ENCODE measurements around the gene NIPAL4. TPM values are rescaled to one million over a fixed set of nuclear protein-coding genes. Genes with fewer than 3 reads are reported as not detected.

The NIPAL4 gene
- total RNA-seq, 1 donor from 2014 or later, result 10.8 TPM

DNA sequence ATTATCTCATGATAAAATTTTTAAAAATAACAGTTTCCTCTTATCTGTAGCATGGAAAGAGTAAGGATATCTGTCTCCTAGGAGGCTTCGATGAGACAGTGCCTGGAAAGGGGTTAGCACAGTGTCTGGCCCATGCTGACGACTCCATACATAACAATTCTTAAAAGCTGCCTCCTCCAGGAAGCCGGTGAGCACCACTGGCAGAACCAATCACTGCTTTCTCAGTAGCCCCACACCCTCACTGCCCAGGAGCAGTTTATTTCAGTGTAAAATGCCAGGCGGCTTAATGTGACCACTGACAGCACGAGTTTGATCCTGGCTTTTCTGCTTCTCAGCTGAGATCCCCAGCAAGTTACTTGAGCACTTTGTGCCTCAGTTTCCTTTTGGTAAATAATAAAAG is 1.2 kb upstream of the NIPAL4 start:
- no peak for FAIRE-seq

DNA sequence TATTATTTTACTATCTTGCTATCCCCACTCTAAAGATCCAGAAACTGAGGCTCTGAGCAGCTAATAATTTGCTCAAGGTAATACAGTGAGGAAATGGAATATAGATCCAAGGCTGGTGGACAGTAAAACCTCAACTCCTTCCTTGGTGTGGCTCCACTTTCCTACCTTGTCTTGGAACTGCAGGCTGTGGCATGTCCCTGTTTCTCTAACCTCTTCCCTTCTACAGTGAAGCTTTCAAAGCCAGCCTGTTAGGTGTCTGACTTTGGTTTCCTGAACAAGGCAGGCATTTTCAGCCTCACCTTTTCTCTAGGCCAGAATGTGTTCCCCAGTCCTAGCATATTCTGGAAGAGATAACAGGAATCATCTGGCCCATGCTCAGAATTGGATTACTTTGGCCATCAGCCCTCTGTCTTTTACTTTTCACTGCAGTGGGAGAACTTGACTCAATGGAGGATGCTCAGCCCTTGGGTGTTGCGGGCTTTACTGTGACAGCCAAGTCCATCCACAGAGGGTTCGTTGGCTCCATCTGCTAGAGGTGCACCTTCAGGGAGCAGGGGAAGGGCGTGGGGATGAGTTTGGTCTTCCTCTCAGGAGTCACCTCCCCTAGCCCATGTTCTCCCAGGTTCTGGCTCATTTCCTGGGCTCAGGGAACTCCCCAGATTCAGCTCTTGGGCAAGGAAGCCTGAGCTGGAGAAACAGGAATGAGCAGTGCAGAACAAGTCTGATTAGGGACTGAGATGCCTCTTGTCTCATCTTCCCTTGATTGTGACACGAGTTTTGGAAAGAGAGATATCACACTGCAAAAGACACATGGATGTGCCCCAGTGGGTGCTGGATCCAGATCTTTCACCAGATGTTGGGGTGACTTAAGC is 1.1 kb downstream of the NIPAL4 start:
- no peak overlapping the region for H3K9ac ChIP-seq (ENCODE audit: low read length)
- no peak overlapping the region for H2AFZ ChIP-seq (ENCODE audit: low read depth, low read length)
- no peak overlapping the region for H3K4me3 ChIP-seq (ENCODE audit: insufficient read depth, low read depth, low read length)
- Mint-ChIP-seq H3K36me3 (ENCODE audit: low read depth, unreplicated experiment) (peaks cover 2% of the 10 kb centered on the region), H3K4me1 (ENCODE audit: low read depth, unreplicated experiment) (peaks cover 23% of the 10 kb centered on the region), H3K4me3 (ENCODE audit: unreplicated experiment) (peak overlapping the region; percentile 81), H3K27me3 (ENCODE audit: low read depth, unreplicated experiment) (peaks cover 10% of the 10 kb centered on the region), H3K9me3 (ENCODE audit: unreplicated experiment) (no peaks in the 10 kb centered on the region), H3K27ac (ENCODE audit: unreplicated experiment) (no peak overlapping the region)
- H3K4me2 ChIP-seq (ENCODE audit: low read length), result peak overlapping the region; percentile 87
- no peaks in the 10 kb centered on the region for H3K9me3 ChIP-seq (ENCODE audit: insufficient read depth, low read depth, low read length)
- H4K20me1 ChIP-seq (ENCODE audit: insufficient read depth, low read length), result no peaks in the 10 kb centered on the region
- no peak overlapping the region for H3K27ac ChIP-seq (ENCODE audit: low read depth, low read length)
- peaks cover 28% of the 10 kb centered on the region for H3K4me1 ChIP-seq (ENCODE audit: insufficient read depth, low read length)
- TF ChIP-seq EZH2 (IDR thresholded peaks at IDR 0.05; ENCODE audit: insufficient read depth, low read length), result no peak
- TF ChIP-seq, protein P1, sequence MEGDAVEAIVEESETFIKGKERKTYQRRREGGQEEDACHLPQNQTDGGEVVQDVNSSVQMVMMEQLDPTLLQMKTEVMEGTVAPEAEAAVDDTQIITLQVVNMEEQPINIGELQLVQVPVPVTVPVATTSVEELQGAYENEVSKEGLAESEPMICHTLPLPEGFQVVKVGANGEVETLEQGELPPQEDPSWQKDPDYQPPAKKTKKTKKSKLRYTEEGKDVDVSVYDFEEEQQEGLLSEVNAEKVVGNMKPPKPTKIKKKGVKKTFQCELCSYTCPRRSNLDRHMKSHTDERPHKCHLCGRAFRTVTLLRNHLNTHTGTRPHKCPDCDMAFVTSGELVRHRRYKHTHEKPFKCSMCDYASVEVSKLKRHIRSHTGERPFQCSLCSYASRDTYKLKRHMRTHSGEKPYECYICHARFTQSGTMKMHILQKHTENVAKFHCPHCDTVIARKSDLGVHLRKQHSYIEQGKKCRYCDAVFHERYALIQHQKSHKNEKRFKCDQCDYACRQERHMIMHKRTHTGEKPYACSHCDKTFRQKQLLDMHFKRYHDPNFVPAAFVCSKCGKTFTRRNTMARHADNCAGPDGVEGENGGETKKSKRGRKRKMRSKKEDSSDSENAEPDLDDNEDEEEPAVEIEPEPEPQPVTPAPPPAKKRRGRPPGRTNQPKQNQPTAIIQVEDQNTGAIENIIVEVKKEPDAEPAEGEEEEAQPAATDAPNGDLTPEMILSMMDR (IDR thresholded peaks at IDR 0.05; ENCODE audit: insufficient read depth, low read depth, low read length), result no peak
- H3K36me3 ChIP-seq (ENCODE audit: insufficient read depth, low read length), result no peaks in the 10 kb centered on the region
- DNase-seq (ENCODE audit: low read depth) (no peak), FAIRE-seq (no peak)
- H3K27me3 ChIP-seq (ENCODE audit: insufficient read depth, low read length), result no peaks in the 10 kb centered on the region
- H3K79me2 ChIP-seq (ENCODE audit: insufficient read depth, low read length), result no peaks in the 10 kb centered on the region

More for the DNA sequence above, 1.2 kb upstream of the NIPAL4 start:
- no peaks in the 10 kb centered on the region for H3K79me2 ChIP-seq (ENCODE audit: insufficient read depth, low read length)
- no peak for TF ChIP-seq EZH2 (IDR thresholded peaks at IDR 0.05; ENCODE audit: insufficient read depth, low read length)
- TF ChIP-seq, protein P1 (IDR thresholded peaks at IDR 0.05; ENCODE audit: insufficient read depth, low read depth, low read length), result no peak
- no peaks in the 10 kb centered on the region for H3K27me3 ChIP-seq (ENCODE audit: insufficient read depth, low read length)
- peaks cover 17% of the 10 kb centered on the region for H3K27me3 Mint-ChIP-seq (ENCODE audit: low read depth, unreplicated experiment)
- H4K20me1 ChIP-seq (ENCODE audit: insufficient read depth, low read length), result no peaks in the 10 kb centered on the region
- no peak overlapping the region for H3K27ac ChIP-seq (ENCODE audit: low read depth, low read length)
- H3K9ac ChIP-seq (ENCODE audit: low read length), result no peak overlapping the region
- H3K4me1 Mint-ChIP-seq (ENCODE audit: low read depth, unreplicated experiment), result peaks cover 8% of the 10 kb centered on the region
- no peaks in the 10 kb centered on the region for H3K36me3 Mint-ChIP-seq (ENCODE audit: low read depth, unreplicated experiment)
- no peaks in the 10 kb centered on the region for H3K36me3 ChIP-seq (ENCODE audit: insufficient read depth, low read length)
- H2AFZ ChIP-seq (ENCODE audit: low read depth, low read length), result no peak overlapping the region
- peak overlapping the region; percentile 18 for H3K27ac Mint-ChIP-seq (ENCODE audit: unreplicated experiment)
- peaks cover 15% of the 10 kb centered on the region for H3K4me1 ChIP-seq (ENCODE audit: insufficient read depth, low read length)
- H3K4me3 Mint-ChIP-seq (ENCODE audit: unreplicated experiment), result peak overlapping the region; percentile 54
- DNase-seq (ENCODE audit: low read depth), result no peak
- H3K9me3 ChIP-seq (ENCODE audit: insufficient read depth, low read depth, low read length), result no peaks in the 10 kb centered on the region
- H3K9me3 Mint-ChIP-seq (ENCODE audit: unreplicated experiment), result no peaks in the 10 kb centered on the region
- H3K4me3 ChIP-seq (ENCODE audit: insufficient read depth, low read depth, low read length), result no peak overlapping the region
- no peak overlapping the region for H3K4me2 ChIP-seq (ENCODE audit: low read length)

DNA sequence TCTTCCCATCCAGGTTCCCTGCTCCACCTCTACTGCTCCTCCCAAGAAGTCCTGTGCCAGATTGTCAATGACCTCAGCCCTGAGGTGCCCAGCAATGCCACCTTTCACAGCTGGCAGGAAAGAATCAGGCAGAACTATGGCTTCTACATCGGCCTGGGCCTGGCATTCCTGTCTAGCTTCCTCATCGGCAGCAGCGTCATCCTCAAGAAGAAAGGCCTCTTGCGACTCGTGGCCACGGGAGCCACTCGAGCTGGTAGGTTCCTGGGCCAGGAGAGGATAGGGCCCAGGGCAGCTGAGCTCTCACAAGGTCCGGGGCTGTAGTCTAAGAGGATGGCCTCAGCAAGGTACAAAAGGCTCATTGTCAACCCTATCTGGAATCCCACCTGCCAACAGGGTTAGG is 3.1 kb downstream of the NIPAL4 start:
- Histone ChIP-seq H3K27ac (ENCODE audit: low read depth, low read length) (peak overlapping the region; percentile 62), H4K20me1 (ENCODE audit: insufficient read depth, low read length) (no peaks in the 10 kb centered on the region), H3K4me2 (ENCODE audit: low read length) (no peak overlapping the region), H3K36me3 (ENCODE audit: insufficient read depth, low read length) (no peaks in the 10 kb centered on the region), H3K9ac (ENCODE audit: low read length) (peak overlapping the region; percentile 42), H3K4me3 (ENCODE audit: insufficient read depth, low read depth, low read length) (no peak overlapping the region), H3K27me3 (ENCODE audit: insufficient read depth, low read length) (no peaks in the 10 kb centered on the region), H3K79me2 (ENCODE audit: insufficient read depth, low read length) (no peaks in the 10 kb centered on the region), H3K9me3 (ENCODE audit: insufficient read depth, low read depth, low read length) (no peaks in the 10 kb centered on the region), H2AFZ (ENCODE audit: low read depth, low read length) (no peak overlapping the region), H3K4me1 (ENCODE audit: insufficient read depth, low read length) (peaks cover 28% of the 10 kb centered on the region)
- Mint-ChIP-seq H3K27ac (ENCODE audit: unreplicated experiment) (no peak overlapping the region), H3K9me3 (ENCODE audit: unreplicated experiment) (no peaks in the 10 kb centered on the region), H3K36me3 (ENCODE audit: low read depth, unreplicated experiment) (peaks cover 2% of the 10 kb centered on the region), H3K4me1 (ENCODE audit: low read depth, unreplicated experiment) (peaks cover 25% of the 10 kb centered on the region), H3K27me3 (ENCODE audit: low read depth, unreplicated experiment) (peaks cover 10% of the 10 kb centered on the region), H3K4me3 (ENCODE audit: unreplicated experiment) (peak overlapping the region; percentile 29)
- DNase-seq (ENCODE audit: low read depth), result peak; percentile 38
- no peak for TF ChIP-seq EZH2 (IDR thresholded peaks at IDR 0.05; ENCODE audit: insufficient read depth, low read length)
- TF ChIP-seq, protein P1 (IDR thresholded peaks at IDR 0.05; ENCODE audit: insufficient read depth, low read depth, low read length), result no peak
- FAIRE-seq, result no peak

All from astrocyte (in vitro differentiated cells and primary cell).